Activated naive CD4-positive, alpha-beta T cell treated with anti-CD3 and anti-CD28 coated beads for 36 hours (primary cell): ENCODE results near the gene HCN3. TPM values are rescaled to one million over a fixed set of nuclear protein-coding genes. Genes with fewer than 3 reads are reported as not detected.
"Not testable (repeated sequence)": the region's sequence is repeated elsewhere in the genome, so short reads cannot be mapped to it uniquely, and the experiment has no call there.

Experiments
- CTCF ChIA-PET: fragments of 350-600 bp; sonication (Branson Sonifier 250); formaldehyde crosslinking; loops from one replicate; lab custom pipeline; 2021; ENCODE audit warnings: antibody characterized with exemption; lab: Charles Lee
- DNase-seq: peaks from one replicate; pipeline ENCODE4 v3.0.0-alpha.2; 2020
- H3K27ac Mint-ChIP-seq: one replicate; pipeline ENCODE4 v1.8.0; 2021; ENCODE audit warnings: mild to moderate bottlenecking, mixed read lengths
- H3K27me3 Mint-ChIP-seq: one replicate; pipeline ENCODE4 v1.8.0; 2021; ENCODE audit warnings: low read depth, mixed read lengths
- H3K36me3 Mint-ChIP-seq: one replicate; pipeline ENCODE4 v1.8.0; 2021; ENCODE audit warnings: low read depth, mixed read lengths
- H3K4me1 Mint-ChIP-seq: one replicate; pipeline ENCODE4 v1.8.0; 2021; ENCODE audit warnings: low read depth, mixed read lengths
- H3K4me3 Mint-ChIP-seq: one replicate; pipeline ENCODE4 v1.8.0; 2021; ENCODE audit warnings: mild to moderate bottlenecking, moderate library complexity, mixed read lengths
- H3K9me3 Mint-ChIP-seq: one replicate; pipeline ENCODE4 v1.8.0; 2021; ENCODE audit warnings: mixed read lengths
- intact Hi-C: fragments of 100-400 bp; cut with micrococcal nuclease; formaldehyde crosslinking; loops from one replicate; pipeline ENCODE4 v1.15.1; 2023
- total RNA-seq, 2 experiments: library from RNA; stranded (reverse); gene quantifications; one replicate each; pipeline ENCODE4 v1.2.3, GENCODE V29; 2021

HCN3 gene
- total RNA-seq, 2 experiments from 2014 or later, result 0.79 to 1.6 TPM

DNA sequence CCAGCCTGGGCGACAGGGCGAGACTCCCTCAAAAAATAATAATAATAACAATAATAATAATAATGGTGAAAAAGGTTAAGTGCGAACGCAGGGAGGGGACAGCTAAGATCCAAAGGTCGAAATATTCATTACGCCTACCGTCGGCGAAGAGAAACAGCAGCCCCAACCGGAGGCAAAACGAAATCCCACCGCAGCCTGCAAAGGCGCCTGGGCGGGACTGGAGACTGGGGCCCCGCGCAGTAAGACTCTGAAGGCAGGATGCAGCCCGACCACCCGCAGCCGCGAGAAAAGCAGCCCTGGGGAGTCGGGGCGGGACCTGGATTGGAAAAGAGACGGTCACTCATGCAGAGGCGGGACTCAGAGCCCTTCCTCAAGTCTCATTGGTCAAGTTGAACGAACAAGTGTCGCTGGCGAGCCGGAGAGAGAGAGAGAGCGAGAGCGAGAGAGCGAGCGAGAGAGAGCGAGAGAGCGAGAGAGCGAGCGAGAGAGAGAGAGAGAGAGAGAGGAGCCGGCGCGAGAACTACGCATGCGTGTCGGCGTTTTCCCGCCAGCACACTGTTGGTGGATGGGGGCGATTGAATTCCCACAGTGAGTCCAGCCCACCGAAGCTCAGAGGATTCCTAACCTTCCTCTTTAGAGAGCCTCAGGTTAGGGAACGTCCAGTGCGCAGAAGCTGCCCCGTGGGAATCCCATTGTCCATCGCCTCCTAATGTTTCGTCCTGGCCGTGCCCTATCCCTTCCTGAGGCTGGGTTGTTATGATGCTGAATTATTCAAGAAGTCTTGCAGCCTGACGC is 32.7 kb upstream of the HCN3 start:
- Mint-ChIP-seq H3K27ac (peak overlapping the region; percentile 98), H3K4me1 (peaks cover 40% of the 10 kb centered on the region), H3K27me3 (peaks cover 2% of the 10 kb centered on the region), H3K4me3 (peak overlapping the region; percentile 88), H3K36me3 (peaks cover 10% of the 10 kb centered on the region), H3K9me3 (no peaks in the 10 kb centered on the region)
- CTCF ChIA-PET, result interaction anchor here (1.0 to 2.3 kb wide), 4 partner anchors 16 to 67 kb away, joined by 3 to 7 read pairs (median 4); partner anchors contain the start of gene SCAMP3
- intact Hi-C loops, result loop anchor here (1.0 to 5.0 kb wide), 9 partner anchors 17 to 444 kb away; partner anchors contain the start of genes ASH1L, CLK2, DAP3 and FDPS
- peak; percentile 99 for DNase-seq

DNA sequence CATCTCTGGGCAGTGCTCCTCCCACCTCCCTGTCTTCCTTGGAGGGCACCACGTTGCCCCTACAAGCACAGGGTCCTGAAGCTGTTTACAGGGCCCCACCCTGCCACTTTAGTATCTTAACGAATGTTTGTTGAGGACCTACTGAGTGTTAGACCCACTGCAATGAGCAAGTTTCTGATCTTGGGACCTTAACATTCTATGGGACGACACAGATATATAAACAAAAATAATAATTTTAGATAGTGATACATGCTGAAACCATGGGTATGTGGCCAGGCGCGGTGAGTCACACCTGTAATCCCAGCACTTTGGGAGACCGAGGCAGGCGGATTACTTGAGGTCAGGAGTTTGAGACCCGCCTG is 32.1 kb upstream of the HCN3 start:
- CTCF ChIA-PET, result interaction anchor here (1.0 to 2.3 kb wide), 2 partner anchors 17 to 38 kb away, joined by 3 to 7 read pairs; partner anchors contain the start of gene SCAMP3
- H3K4me3 Mint-ChIP-seq, result peak overlapping the region; percentile 88
- H3K4me1 Mint-ChIP-seq, result peaks cover 42% of the 10 kb centered on the region

DNA sequence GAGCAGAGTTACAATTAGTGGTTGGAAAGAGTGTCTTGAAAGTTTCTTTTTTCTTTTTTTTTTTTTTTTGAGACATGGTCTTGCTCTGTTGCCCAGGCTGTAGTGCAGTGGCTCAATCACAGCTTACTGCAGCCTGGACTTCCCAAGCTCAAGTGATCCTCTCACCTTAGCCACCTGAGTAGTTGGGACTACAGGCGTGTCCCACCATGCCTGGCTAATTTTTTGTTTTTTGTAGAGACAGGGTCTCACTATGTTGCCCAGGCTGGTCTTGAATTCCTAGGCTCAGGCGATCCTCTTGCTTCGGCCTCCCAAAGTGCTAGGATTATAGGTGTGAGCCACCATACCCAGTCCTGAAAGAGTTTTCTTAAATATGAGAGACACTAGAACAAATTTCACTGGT is 30.5 kb upstream of the HCN3 start:
- H3K36me3 Mint-ChIP-seq, H3K27ac Mint-ChIP-seq, H3K4me3 Mint-ChIP-seq, H3K9me3 Mint-ChIP-seq, DNase-seq, H3K27me3 Mint-ChIP-seq, intact Hi-C loops: not testable (repeated sequence)
- peaks cover 31% of the 10 kb centered on the region for H3K4me1 Mint-ChIP-seq
- CTCF ChIA-PET, result interaction anchor here (0.6 to 2.1 kb wide), 4 partner anchors 15 to 85 kb away, joined by 3 to 5 read pairs (median 4); partner anchors contain the start of genes SCAMP3 and THBS3

More for the DNA sequence above, 32.1 kb upstream of the HCN3 start:
- intact Hi-C loops, result loop anchor here (2.0 kb wide), 1 partner anchor 444 kb away; the partner anchor contains the start of genes DAP3 and YY1AP1
- Mint-ChIP-seq H3K27ac (peak overlapping the region; percentile 98), H3K27me3 (peaks cover 2% of the 10 kb centered on the region), H3K9me3 (no peaks in the 10 kb centered on the region), H3K36me3 (peaks cover 10% of the 10 kb centered on the region)
- DNase-seq, result no peak

DNA sequence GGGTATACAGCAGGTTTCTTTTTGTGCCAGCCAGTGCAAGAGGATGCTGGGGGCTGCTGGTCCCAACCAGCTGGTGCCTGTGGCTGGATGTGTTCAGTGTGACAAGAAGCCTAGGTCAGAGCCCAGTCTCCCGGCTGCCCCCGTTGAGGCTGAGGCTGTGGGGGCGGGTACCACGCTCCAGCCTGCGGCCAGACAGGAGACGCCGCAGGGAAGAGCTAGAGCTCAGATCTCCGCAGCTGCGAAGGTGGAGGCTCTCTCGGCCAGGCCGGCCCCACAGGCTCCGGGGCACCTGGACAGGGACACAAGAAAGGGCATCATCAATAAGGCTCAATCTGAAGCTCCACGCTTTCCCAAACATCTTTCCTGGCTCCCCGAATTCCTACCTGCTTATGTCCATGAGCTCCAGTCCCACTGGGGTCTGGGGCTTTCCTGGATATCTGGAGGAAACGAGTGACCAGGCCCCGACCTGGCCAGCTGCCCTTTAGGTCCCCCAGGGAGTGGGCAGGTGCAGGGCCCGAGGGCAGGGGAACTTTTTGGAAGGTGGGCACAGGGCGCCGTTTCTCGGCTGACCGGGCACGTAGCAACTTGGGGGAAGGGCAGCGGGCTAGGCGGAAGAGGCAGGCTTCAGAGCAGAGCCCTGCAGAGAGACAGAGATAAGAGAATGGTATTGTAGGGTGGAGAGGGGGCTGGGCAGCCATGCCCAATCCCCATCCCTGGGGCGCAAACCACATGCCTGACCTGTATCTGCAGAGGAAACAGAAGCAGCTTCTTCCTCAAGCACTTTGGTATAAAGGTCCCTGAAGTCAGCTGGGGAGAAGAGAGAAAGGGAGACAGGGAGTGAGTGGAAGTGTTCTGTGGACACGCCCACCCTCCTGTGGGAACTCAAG is 29.4 kb upstream of the HCN3 start:
- CTCF ChIA-PET, result interaction anchor here (0.8 to 2.1 kb wide), 6 partner anchors 14 to 401 kb away, joined by 3 to 5 read pairs (median 4); partner anchors contain the start of genes SCAMP3 and THBS3
- H3K4me3 Mint-ChIP-seq, result no peak overlapping the region

DNA sequence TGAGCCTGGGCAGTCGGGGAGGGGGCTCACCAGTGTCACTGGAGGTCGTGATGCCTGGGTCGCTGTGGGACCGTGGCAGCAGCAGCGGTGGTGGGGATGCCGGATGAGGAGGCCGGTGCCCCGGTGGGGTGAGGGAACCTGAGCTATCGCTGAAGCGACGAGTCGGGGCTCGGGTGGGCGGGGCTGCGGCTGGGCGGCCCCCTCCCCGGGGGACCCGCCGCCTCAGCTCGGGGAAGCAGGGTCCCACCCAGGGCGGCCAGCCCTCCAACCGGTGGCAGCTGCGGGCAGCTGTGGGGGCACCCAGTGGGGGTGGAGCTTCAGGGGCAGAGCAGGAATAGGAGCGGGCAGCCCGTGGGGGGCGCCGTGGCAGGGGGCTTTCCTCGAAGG is 27.0 kb upstream of the HCN3 start:
- Mint-ChIP-seq H3K9me3 (no peaks in the 10 kb centered on the region), H3K4me3 (peak overlapping the region; percentile 47), H3K27ac (no peak overlapping the region), H3K27me3 (no peaks in the 10 kb centered on the region), H3K36me3 (peaks cover 4% of the 10 kb centered on the region), H3K4me1 (peaks cover 22% of the 10 kb centered on the region)
- intact Hi-C loops, result loop anchor here (1.0 to 5.0 kb wide), 6 partner anchors 9 to 342 kb away; partner anchors contain the start of gene FDPS
- CTCF ChIA-PET, result interaction anchor here (0.5 to 4.2 kb wide), 34 partner anchors 9 to 494 kb away, joined by 3 to 118 read pairs (median 8); partner anchors contain the start of genes CLK2, FDPS, HCN3 and KRTCAP2
- no peak for DNase-seq

More for the DNA sequence above, 29.4 kb upstream of the HCN3 start:
- no peaks in the 10 kb centered on the region for H3K9me3 Mint-ChIP-seq
- DNase-seq, result no peak
- H3K4me1 Mint-ChIP-seq, result peaks cover 23% of the 10 kb centered on the region
- peaks cover 8% of the 10 kb centered on the region for H3K36me3 Mint-ChIP-seq
- intact Hi-C loops, result no loop called here
- no peak overlapping the region for H3K27ac Mint-ChIP-seq
- H3K27me3 Mint-ChIP-seq, result peaks cover 2% of the 10 kb centered on the region

DNA sequence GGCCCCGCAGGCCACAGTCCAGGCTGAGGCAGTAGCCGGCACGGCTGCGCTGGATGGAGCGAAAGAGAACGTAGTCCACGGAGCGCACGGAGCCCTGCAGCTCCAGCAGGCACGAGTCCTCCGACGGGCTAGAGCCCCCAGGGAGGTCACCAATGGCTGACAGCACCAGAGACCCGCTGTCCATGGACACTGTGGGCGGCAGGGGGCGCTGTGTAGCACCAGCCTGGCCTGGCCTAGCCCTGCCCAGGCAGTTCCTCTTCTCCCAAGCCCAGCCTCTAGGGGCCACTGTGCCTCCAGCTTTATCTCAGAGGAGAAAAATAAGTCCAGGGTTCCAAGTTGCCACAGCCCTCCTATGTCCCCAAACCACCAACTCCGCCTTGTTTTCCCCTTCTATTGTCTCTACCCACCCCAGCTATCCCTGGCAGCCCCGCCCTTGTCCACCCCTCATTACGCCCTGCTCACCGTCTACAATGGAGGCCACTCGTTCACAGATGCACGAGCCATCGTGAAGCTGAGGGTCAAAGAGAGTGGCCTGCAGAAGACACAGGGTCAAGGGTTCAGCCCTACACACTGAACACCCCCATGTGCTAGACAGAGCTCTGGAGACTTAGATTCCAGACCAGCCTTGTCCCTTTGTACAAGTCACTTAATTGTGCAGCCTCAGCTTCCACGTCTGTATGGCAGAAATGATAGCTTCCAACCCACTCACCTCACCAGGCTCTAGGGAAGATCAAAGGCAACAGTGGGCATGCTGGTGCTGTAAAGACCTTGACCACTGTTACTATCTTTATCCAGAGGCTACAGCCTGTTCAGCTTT is 26.4 kb upstream of the HCN3 start:
- peak; percentile 98 for DNase-seq
- Mint-ChIP-seq H3K27me3 (no peaks in the 10 kb centered on the region), H3K4me3 (peak overlapping the region; percentile 47), H3K36me3 (peaks cover 4% of the 10 kb centered on the region), H3K9me3 (no peaks in the 10 kb centered on the region), H3K27ac (no peak overlapping the region), H3K4me1 (peaks cover 26% of the 10 kb centered on the region)
- intact Hi-C loops, result loop anchor here (1.0 to 5.0 kb wide), 6 partner anchors 10 to 341 kb away; partner anchors contain the start of gene FDPS
- CTCF ChIA-PET, result interaction anchor here (0.5 to 4.2 kb wide), 48 partner anchors 9 to 579 kb away, joined by 3 to 118 read pairs (median 5); partner anchors contain the start of genes CLK2, FDPS, HCN3 and KRTCAP2

DNA sequence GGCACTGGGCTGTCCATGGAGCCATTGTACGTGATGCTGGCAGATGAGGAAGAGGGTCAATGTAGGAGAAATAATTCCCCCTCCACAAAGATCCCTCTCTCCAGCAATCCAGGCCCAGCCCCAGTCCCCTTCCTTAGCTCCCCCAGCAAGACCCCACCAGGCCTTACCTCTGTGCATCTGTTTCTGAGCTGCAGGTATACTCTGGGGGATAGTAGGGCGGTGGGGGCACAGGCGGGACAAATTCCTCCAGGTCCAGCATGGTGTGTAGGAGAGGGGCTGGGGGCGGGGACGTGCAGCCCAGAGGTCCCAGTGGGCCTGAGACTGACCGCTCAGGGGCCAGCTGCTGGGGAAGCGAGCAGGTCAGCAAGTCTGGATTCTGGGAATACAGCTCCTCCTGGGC is 25.7 kb upstream of the HCN3 start:
- H3K36me3 Mint-ChIP-seq, result peaks cover 9% of the 10 kb centered on the region
- peaks cover 26% of the 10 kb centered on the region for H3K4me1 Mint-ChIP-seq
- intact Hi-C loops, result loop anchor here (5.0 kb wide), 1 partner anchor 251 kb away; no protein-coding TSS in a partner anchor
- no peak overlapping the region for H3K4me3 Mint-ChIP-seq
- no peaks in the 10 kb centered on the region for H3K9me3 Mint-ChIP-seq
- no peak overlapping the region for H3K27ac Mint-ChIP-seq
- no peak for DNase-seq
- CTCF ChIA-PET, result interaction anchor here (0.8 to 4.2 kb wide), 34 partner anchors 9 to 578 kb away, joined by 3 to 118 read pairs (median 8); partner anchors contain the start of genes CLK2, FDPS, HCN3 and KRTCAP2
- no peaks in the 10 kb centered on the region for H3K27me3 Mint-ChIP-seq

DNA sequence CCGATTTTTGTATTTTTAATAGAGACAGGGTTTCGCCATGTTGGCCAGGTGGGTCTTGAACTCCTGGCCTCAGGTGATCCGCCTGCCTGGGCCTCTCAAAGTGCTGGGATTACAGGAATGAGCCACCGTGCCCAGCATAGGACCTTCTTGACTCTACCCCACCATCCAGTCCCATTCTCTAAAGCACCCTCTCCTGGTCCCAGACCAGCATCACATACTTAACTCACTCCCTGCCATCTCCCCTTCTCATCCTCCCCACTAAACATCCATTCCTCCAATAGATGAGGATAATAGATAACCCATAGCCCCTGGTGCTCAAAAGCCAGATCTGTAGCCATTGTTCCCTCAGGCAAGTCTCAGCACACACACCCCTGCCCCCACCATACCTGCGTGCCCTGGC is 24.1 kb upstream of the HCN3 start:
- peak overlapping the region; percentile 4 for H3K4me3 Mint-ChIP-seq
- no peaks in the 10 kb centered on the region for H3K27me3 Mint-ChIP-seq
- DNase-seq, result no peak
- H3K27ac Mint-ChIP-seq, result no peak overlapping the region
- H3K36me3 Mint-ChIP-seq, result peaks cover 12% of the 10 kb centered on the region
- CTCF ChIA-PET, result interaction anchor here (3.4 to 4.2 kb wide), 3 partner anchors 55 to 70 kb away, joined by 14 to 118 read pairs (median 34); partner anchors contain the start of genes FDPS and RUSC1
- intact Hi-C loops, result loop anchor here (5.0 kb wide), 1 partner anchor 249 kb away; no protein-coding TSS in a partner anchor
- H3K9me3 Mint-ChIP-seq, result no peaks in the 10 kb centered on the region
- H3K4me1 Mint-ChIP-seq, result peaks cover 26% of the 10 kb centered on the region

DNA sequence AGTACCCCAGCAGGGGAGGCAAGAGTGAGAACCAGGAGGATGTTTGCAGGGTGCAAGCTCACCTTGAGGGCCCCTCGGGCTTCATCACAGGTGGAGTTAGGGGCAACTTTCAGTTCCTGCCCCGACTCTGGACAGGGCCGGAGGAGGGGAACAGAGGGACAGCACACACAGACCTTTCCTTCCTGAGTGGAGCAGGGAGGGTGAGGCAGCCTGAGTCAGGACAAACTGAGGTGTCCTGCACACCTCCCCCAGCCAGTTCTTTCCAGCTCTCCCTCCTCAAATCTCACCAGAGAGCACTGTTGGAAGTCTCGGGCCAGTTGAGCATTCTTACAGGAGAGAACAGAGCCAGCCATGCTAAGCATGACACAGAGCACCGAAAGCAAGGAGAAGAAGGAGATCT is 23.5 kb upstream of the HCN3 start:
- H3K4me3 Mint-ChIP-seq, result peak overlapping the region; percentile 75
- H3K27ac Mint-ChIP-seq, result no peak overlapping the region
- DNase-seq, result no peak
- peaks cover 17% of the 10 kb centered on the region for H3K36me3 Mint-ChIP-seq
- no peaks in the 10 kb centered on the region for H3K27me3 Mint-ChIP-seq
- no peaks in the 10 kb centered on the region for H3K9me3 Mint-ChIP-seq
- CTCF ChIA-PET, result no interaction called here
- intact Hi-C loops, result loop anchor here (5.0 kb wide), 1 partner anchor 249 kb away; no protein-coding TSS in a partner anchor
- H3K4me1 Mint-ChIP-seq, result peaks cover 26% of the 10 kb centered on the region

DNA sequence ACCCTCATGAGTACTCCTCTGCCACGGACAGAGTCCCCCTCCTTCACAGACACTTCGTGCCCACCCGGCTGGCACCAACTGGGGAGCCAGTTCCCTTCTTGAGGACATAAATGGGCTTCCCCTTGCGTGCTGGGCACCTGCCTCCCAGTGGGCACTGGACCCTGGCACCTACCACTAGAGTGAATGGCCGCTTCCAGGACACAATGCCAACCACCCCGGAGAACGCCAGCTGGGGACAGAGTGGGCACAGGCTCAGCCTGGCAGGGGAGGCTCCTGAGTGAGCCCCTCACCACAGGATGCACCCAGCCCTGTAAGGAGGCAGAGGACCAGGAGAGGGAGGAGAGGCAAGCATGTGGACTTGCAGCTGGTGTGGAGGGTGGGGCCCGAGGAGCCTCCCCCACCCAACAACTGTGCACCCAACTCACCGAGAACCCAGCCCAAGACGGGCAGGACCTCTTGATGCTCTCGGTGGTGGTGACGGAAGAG is 23.0 kb upstream of the HCN3 start:
- Mint-ChIP-seq H3K27me3 (no peaks in the 10 kb centered on the region), H3K36me3 (peaks cover 17% of the 10 kb centered on the region), H3K4me3 (peak overlapping the region; percentile 75), H3K9me3 (no peaks in the 10 kb centered on the region), H3K27ac (no peak overlapping the region), H3K4me1 (peaks cover 26% of the 10 kb centered on the region)
- CTCF ChIA-PET, result no interaction called here
- DNase-seq, result no peak
- intact Hi-C loops, result loop anchor here (5.0 kb wide), 1 partner anchor 248 kb away; no protein-coding TSS in a partner anchor
